CD14-positive monocyte (primary cell): ENCODE data around the gene CAV1. TPM values are rescaled to one million over a fixed set of nuclear protein-coding genes. Genes with fewer than 3 reads are reported as not detected.

ENCODE experiments used
- DNase-seq, 3 donors: peaks; one replicate each; pipeline ENCODE4 v3.0.0-alpha.2; 2011 to 2022
- H2AFZ ChIP-seq: 2 replicates; pipeline ENCODE4 v1.6.0; 2012; ENCODE audit warnings: mild to moderate bottlenecking, low read depth, low read length, inconsistent platforms; ENCODE audit not compliant: insufficient read depth, poor library complexity, severe bottlenecking
- H3K27ac ChIP-seq, 2 donors: 1 replicate in 1 of 2; 2 replicates in 1 of 2; pipeline ENCODE4 v1.5.1; 2012 to 2013; ENCODE audit warnings: low read length in 2 of 2, control low read depth in 1 of 2, inconsistent platforms in 1 of 2, low read depth in 1 of 2, mild to moderate bottlenecking in 1 of 2
- H3K27me3 ChIP-seq, 2 donors: one replicate each; pipeline versions ENCODE4 v1.6.0 to v1.6.1; 2011 to 2013; ENCODE audit warnings: low read length in 2 of 2; ENCODE audit not compliant: control insufficient read depth in 2 of 2, insufficient read depth in 2 of 2
- H3K36me3 ChIP-seq, 2 donors: replicated peaks in 1 of 2; 1 replicate in 1 of 2; 2 replicates in 1 of 2; pipeline versions ENCODE4 v1.5.1 to v1.6.1; 2012 to 2013; ENCODE audit warnings: low read length in 2 of 2, control low read depth in 1 of 2, inconsistent platforms in 1 of 2, mild to moderate bottlenecking in 1 of 2; ENCODE audit not compliant: insufficient read depth in 2 of 2, control insufficient read depth in 1 of 2
- H3K4me1 ChIP-seq, 2 donors: 1 replicate in 1 of 2; 2 replicates in 1 of 2; pipeline versions ENCODE4 v1.5.1 to v1.6.1; 2012 to 2013; ENCODE audit warnings: low read length in 2 of 2, control low read depth in 1 of 2, inconsistent platforms in 1 of 2, mild to moderate bottlenecking in 1 of 2, moderate library complexity in 1 of 2; ENCODE audit not compliant: insufficient read depth in 2 of 2, control insufficient read depth in 1 of 2
- H3K4me2 ChIP-seq: replicated peaks from 2 replicates; pipeline ENCODE3; 2012; ENCODE audit warnings: low read length, moderate library complexity, mild to moderate bottlenecking; ENCODE audit not compliant: poor library complexity, severe bottlenecking; ENCODE audit errors: extremely low read depth
- H3K4me3 ChIP-seq, 3 experiments: fragments of 200-600 bp in 1 of 3; sonication (generic) in 1 of 3; replicated peaks in 1 of 3; 1 replicate in 2 of 3; 2 replicates in 1 of 3; pipeline ENCODE4 v1.5.1; 2011 to 2013; ENCODE audit warnings: low read length in 3 of 3, mild to moderate bottlenecking in 3 of 3, control low read depth in 2 of 3, low read depth in 2 of 3, inconsistent platforms in 1 of 3, moderate library complexity in 1 of 3
- H3K79me2 ChIP-seq: 2 replicates; pipeline ENCODE4 v1.6.0; 2012; ENCODE audit warnings: mild to moderate bottlenecking, control low read depth, inconsistent platforms, low read length, moderate library complexity; ENCODE audit not compliant: insufficient read depth
- H3K9ac ChIP-seq: 2 replicates; pipeline ENCODE4 v1.6.0; 2017; ENCODE audit warnings: low read length, mild to moderate bottlenecking; ENCODE audit not compliant: insufficient read depth, poor library complexity, severe bottlenecking
- H3K9me3 ChIP-seq, 2 donors: replicated peaks in 1 of 2; 1 replicate in 1 of 2; 2 replicates in 1 of 2; pipeline versions ENCODE4 v1.5.1 to v1.6.1; 2012 to 2013; ENCODE audit warnings: low read length in 2 of 2, control low read depth in 1 of 2; ENCODE audit not compliant: control insufficient read depth in 1 of 2, insufficient read depth in 1 of 2
- H4K20me1 ChIP-seq: 2 replicates; pipeline ENCODE4 v1.6.0; 2012; ENCODE audit warnings: mild to moderate bottlenecking, low read length, control low read depth, moderate library complexity; ENCODE audit not compliant: insufficient read depth
- H3K27ac Mint-ChIP-seq, 7 donors: one replicate each; pipeline ENCODE4 v1.8.0; 2020; ENCODE audit warnings: mild to moderate bottlenecking in 7 of 7, mixed read lengths in 7 of 7, moderate library complexity in 6 of 7, inconsistent platforms in 2 of 7
- H3K27me3 Mint-ChIP-seq, 3 donors: one replicate each; pipeline ENCODE4 v1.8.0; 2021 to 2022; ENCODE audit warnings: low read depth in 3 of 3, mild to moderate bottlenecking in 3 of 3, mixed read lengths in 3 of 3, moderate library complexity in 3 of 3, inconsistent platforms in 1 of 3
- H3K36me3 Mint-ChIP-seq, 2 donors: one replicate each; pipeline ENCODE4 v1.8.0; 2020; ENCODE audit warnings: mixed read lengths in 2 of 2, inconsistent platforms in 1 of 2, mild to moderate bottlenecking in 1 of 2
- H3K4me1 Mint-ChIP-seq: one replicate; pipeline ENCODE4 v1.8.0; 2020; ENCODE audit warnings: mild to moderate bottlenecking, mixed read lengths
- H3K4me3 Mint-ChIP-seq, 2 donors: one replicate each; pipeline ENCODE4 v1.8.0; 2020; ENCODE audit warnings: mild to moderate bottlenecking in 2 of 2, mixed read lengths in 2 of 2, moderate library complexity in 1 of 2
- H3K9me3 Mint-ChIP-seq, 7 donors: one replicate each; pipeline ENCODE4 v1.8.0; 2020 to 2022; ENCODE audit warnings: mixed read lengths in 7 of 7, mild to moderate bottlenecking in 6 of 7, moderate library complexity in 6 of 7, inconsistent platforms in 2 of 7
- CTCF ChIP-seq: fragments of 200-600 bp; IDR thresholded peaks from one replicate; pipeline ENCODE4 v1.8.0; 2022; ENCODE audit warnings: antibody characterized with exemption, mild to moderate bottlenecking
- WGBS: methylation state at CpG from one replicate; pipeline ENCODE4 v1.1.5; 2013; ENCODE audit warnings: missing lambda C conversion rate; ENCODE audit not compliant: insufficient coverage; 5-methylcytosine and 5-hydroxymethylcytosine counted together
- intact Hi-C, 2 donors: fragments of 100-400 bp; cut with micrococcal nuclease; formaldehyde crosslinking; loops; one replicate each; pipeline versions ENCODE4 v1.15.0 to v1.15.1; 2023
- polyA plus RNA-seq, 3 donors: library from polyadenylated mRNA; depleted of rRNA in 1 of 3; unstranded in 2 of 3; stranded (reverse) in 1 of 3; fragments of 300-500 nt in 2 of 3; fragments of >200 nt in 1 of 3; fragmentation: Illumina TruSeq in 2 of 3; gene quantifications; 1 replicate in 2 of 3; 2 replicates in 1 of 3; pipeline ENCODE4 v1.2.3, GENCODE V29; 2012 to 2021

The CAV1 gene
- polyA plus RNA-seq, 3 donors: not detected

- Histone ChIP-seq H3K4me1 (no peaks in the 10 kb centered on the region), H3K4me3 (no peak overlapping the region), H2AFZ (no peak overlapping the region), H4K20me1 (no peaks in the 10 kb centered on the region), H3K27ac (no peak overlapping the region), H3K27me3 (no peaks in the 10 kb centered on the region), H3K36me3 (no peaks in the 10 kb centered on the region), H3K4me2 (no peak overlapping the region), H3K9ac (no peak overlapping the region), H3K79me2 (no peaks in the 10 kb centered on the region), H3K9me3 (peaks cover 0 to 5% of the 10 kb centered on the region in 2 donors)
- Mint-ChIP-seq H3K27ac (no peak overlapping the region), H3K4me1 (peaks cover 2% of the 10 kb centered on the region), H3K9me3 (peaks cover 3 to 6% (median 4%) of the 10 kb centered on the region in 7 donors), H3K27me3 (peaks cover 1 to 5% (median 3%) of the 10 kb centered on the region in 3 donors), H3K4me3 (no peak overlapping the region), H3K36me3 (no peaks in the 10 kb centered on the region)
- intact Hi-C loops: no loop called here
- WGBS: 83% methylated on average over 1 of the region's 2 CpGs
- DNase-seq: no peak
- TF ChIP-seq CTCF: no peak
Observed at GRCh38 chr7:116543664-116544063, 18.8 kb downstream of the CAV1 start.

- no peaks in the 10 kb centered on the region for H3K9me3 Mint-ChIP-seq
- H3K36me3 Mint-ChIP-seq: no peaks in the 10 kb centered on the region
- H3K36me3 ChIP-seq: no peaks in the 10 kb centered on the region
- no peak overlapping the region for H3K4me2 ChIP-seq
- intact Hi-C loops: no loop called here
- no peak overlapping the region for H3K4me3 ChIP-seq
- TF ChIP-seq CTCF: no peak
- no CpG with 5 or more reads among the region's 1 CpG for WGBS
- H3K9me3 ChIP-seq: no peaks in the 10 kb centered on the region
- H2AFZ ChIP-seq: no peak overlapping the region
- H3K4me1 Mint-ChIP-seq: peaks cover 2% of the 10 kb centered on the region
- no peaks in the 10 kb centered on the region for H3K79me2 ChIP-seq
- no peaks in the 10 kb centered on the region for H3K27me3 ChIP-seq
- H3K27ac ChIP-seq: no peak overlapping the region
- H3K27ac Mint-ChIP-seq: no peak overlapping the region
- no peaks in the 10 kb centered on the region for H4K20me1 ChIP-seq
- no peak overlapping the region for H3K4me3 Mint-ChIP-seq
- H3K9ac ChIP-seq: no peak overlapping the region
- H3K27me3 Mint-ChIP-seq: peaks cover 1 to 5% (median 3%) of the 10 kb centered on the region in 3 donors
- no peaks in the 10 kb centered on the region for H3K4me1 ChIP-seq
- DNase-seq: no peak
Observed at GRCh38 chr7:116544487-116544886, 19.7 kb downstream of the CAV1 start.
